ENCODE measurements around the gene NEURL1B.

NEURL1B gene

DNA sequence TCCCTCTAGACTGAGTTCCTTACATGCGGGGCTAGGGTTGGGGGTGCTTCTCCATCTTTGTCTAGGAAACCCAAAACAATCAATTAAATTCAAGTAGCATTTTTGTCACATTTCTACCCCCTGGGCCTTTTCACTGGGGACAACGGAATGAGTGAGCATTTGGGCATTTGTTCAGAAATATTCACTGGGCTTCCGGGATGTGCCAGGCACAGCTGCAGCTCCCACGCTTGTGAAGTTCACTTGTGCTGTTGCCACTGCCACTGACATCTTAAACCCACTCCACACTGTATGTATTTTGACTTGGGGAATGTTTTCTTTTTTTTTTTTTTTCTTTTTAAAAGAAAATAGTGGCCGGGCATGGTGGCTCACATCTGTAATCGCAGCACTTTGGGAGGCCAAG lies 98.3 kb downstream of the NEURL1B start:
- DNase-seq = no peak

DNA sequence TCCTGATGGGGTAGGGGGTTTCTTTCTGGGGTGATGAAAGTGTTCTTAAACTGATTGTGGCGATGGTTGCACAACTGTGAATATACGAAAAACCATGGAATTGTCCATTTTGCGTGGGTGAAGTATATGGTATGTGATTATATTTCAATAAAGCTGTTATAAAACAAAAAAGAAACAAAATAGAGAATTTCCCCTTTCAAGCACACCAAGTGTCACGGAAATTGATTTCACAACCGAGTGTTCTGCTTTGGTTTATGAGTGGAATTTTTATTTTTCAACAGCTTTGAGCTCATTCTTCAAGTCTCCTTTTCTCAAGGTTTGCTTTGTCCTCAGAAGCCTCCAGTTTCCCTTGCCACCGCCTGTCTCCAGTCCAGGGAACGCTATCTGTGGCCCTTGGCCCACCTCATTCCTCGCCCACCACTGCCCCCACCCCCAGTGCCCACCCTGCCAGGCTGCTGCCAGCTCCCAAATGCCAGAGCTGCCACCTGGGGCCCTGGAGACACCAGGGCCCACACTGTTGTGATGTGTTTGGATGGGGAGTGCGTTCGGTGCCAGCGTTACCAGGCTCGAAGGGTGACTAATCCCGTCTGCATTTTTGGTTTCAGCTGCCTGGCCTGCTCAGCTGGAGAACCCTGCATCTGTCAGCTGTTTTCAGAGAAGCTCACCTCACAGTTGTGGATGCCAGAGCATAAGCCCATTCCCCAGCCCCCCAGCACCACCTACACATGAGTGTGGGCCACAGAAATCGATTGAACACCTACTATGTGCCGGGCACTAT lies 99.6 kb downstream of the NEURL1B start:
- DNase-seq = no peak

Data from NCI-H1092 treated with DMSO at 0.1 percent for 48 hours (cell line).